Right hindlimb (tissue), 1 donor: ENCODE data around the gene RFC5.
A peak's percentile ranks its signal among the peaks of the same experiment; 100 is the strongest.
"Not testable (repeated sequence)": the region's sequence is repeated elsewhere in the genome, so short reads cannot be mapped to it uniquely, and the experiment has no call there.

ENCODE experiments used
- DNase-seq: peaks from one replicate; pipeline ENCODE4 v3.0.0-alpha.2; 2018

Gene RFC5, protein sequence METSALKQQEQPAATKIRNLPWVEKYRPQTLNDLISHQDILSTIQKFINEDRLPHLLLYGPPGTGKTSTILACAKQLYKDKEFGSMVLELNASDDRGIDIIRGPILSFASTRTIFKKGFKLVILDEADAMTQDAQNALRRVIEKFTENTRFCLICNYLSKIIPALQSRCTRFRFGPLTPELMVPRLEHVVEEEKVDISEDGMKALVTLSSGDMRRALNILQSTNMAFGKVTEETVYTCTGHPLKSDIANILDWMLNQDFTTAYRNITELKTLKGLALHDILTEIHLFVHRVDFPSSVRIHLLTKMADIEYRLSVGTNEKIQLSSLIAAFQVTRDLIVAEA

DNA sequence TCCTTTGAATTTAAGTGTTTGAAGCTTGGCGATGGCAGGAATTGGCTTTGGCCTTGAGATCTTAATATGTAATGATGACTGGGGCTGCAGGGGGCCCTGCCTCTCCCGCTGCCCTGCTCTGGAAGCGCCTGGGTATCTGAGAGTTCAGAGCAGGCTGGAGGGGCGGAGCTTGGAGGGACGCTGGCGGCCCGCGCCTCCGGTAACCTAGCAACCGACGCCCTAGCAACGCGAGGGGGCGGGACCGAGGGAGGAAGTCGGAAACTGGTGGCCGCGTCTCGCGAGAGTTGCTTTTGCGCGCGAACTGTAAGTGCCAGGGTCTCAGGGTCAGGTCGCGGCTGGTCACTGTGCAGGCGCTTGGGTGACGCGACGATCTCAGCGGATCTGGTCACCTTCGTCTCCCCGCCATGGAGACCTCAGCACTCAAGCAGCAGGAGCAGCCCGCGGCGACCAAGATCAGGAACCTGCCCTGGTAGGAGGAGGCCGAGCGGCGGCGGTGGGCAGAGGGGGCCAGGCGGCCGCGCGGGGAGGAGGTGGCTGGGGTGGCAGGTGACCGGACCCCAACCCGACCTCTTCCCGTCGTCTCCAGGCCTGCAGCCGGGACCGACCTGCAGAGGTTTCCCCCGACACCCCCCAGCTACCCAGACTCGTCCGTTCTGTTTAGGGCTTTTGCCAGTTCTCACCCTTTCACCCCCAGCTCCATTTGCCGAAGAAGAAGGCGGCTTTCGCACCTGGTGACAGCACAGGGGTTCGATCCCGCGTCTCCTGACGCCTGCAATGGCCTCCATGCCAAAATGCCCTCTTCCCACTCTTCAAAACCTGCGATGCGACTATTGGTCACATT, at the start of gene RFC5:
RFC5 (plus strand) TSS at position 280 of the 841 bp plus-strand sequence; CDS start at position 405, 125 bp downstream.
- peak; percentile 97 for DNase-seq

DNA sequence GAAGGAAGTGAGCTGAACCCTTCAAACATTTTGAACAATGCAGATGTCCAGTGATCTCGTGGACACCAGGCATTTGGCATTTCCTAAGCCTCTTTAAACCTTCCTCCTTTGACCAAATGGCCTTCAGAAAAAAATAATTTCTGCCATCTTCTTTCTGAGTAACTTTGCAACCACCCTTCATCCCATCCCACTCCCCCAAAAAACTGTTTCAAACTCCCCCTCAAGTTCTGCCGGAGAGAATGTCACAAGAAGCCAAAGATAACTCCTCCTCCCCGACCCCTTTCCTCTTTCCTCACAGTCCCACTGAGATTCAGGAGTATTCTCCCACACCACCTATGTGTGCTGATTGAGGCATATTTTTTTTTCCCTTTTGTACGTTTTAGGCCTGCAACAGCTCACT, 49.5 kb upstream of the RFC5 start:
- DNase-seq, result no peak

DNA sequence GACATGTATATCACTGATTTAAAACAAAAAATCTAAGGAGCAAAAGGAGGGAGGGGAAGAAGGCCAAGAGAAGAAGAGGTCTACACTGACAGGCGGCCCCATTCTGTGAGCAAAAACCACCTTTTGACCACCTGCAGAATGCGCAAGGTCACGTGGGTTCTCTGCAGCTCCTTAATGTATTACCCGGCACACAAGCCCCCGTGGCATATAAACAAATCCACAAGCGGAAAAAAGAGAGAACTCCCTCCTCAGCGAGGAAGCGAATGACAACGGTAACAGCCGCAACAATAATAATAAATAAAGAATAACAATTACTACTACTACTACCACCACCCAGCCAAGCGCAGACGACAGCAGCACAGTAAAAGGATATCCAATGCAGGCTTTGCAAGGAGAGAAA, 49.0 kb upstream of the RFC5 start:
- DNase-seq, result no peak

DNA sequence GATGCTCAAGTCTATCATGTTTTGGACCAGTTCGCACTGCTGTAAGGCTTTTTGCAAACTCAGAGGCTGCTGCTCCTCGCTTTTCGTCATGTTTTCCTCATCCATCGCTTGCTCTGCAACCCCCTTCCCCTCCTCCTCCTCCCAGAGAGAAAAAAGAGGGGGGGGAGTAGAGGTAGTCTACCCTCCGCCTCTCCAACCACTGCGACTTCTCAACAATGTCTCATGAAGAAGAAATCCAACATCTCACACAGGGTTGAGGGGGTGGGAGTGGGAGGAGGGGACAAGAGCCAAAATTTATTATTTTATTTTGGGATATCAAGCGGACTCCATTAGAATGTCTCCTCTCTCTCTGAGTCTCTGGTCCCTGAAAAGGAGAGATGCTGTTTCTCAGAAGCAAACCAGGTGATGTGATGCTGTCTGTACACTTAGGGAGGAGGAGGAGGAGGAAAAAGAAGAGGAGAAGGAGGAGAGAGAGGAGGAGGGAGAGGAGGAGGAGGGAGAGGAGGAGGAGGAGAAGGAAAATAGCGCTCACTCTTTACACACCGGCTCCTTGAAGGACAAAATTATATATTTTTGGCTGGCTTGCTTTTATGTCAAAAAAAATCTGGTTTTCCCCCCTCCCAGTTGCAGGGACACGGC, 48.2 kb upstream of the RFC5 start:
- DNase-seq, result no peak

DNA sequence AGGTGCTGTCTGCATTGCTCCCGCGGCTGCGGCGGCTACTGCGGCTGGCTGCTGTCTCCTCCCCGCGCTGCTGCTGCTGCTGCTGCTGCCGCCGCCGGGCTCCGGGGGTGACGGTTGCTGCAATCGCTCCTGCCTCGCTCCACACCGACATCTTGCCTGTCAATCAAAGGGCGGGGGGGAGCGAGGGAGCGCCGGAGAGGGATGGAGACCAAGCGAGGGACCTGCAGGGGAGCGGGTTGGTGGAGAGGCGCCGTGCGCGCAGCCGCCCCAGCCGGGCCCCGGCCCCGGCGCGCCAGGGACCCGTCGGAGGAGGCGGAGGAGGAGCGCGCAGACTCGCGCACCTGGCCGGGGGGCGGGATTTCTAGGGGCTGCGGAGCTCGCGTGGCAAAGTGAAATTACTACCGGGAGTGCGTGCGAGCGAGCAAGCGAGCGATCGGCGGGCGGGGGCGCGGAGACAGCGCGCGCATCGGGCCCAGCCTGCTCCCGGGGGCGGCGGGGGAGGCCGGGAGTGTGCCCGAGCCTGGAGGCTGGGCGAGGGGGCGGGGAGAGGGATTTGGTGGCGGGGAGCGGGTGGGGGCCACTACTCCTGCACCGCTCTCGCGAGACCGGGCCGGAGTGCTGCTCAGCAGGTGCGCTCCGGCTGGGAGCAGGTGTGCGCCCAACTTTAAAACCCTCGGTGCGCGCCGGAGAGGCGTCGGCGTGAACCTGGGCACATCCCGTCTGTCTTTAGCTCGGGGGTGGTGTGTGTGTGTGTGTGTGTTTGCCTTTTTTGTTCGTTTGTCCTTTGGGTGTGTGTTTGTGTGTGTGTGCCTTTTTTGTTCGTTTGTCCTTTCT, 47.5 kb upstream of the RFC5 start, which contains the start of gene KSR2:
KSR2 (minus strand) TSS at position 165 of the 834 bp plus-strand sequence. CDS start 735 bp downstream, outside the sequence.
- DNase-seq, result peak; percentile 24

DNA sequence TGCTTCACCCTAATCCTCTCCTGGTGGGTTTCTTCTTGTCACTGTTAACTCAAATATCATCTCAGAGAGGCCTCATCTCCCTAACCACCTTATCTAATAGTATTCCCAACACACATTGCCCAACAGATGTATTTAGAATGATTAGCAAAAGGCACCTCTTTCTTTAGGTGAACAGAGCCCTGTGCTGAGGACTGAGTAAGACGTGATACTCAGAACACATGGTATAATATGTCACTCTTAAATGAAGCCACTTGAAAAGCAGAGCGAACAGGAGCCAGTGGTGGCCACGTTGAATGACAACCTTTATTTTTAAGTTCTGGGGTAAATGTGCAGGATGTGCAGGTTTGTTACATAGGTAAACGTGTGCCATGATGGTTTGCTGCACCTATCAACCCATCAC, 46.2 kb upstream of the RFC5 start:
- DNase-seq, result no peak

DNA sequence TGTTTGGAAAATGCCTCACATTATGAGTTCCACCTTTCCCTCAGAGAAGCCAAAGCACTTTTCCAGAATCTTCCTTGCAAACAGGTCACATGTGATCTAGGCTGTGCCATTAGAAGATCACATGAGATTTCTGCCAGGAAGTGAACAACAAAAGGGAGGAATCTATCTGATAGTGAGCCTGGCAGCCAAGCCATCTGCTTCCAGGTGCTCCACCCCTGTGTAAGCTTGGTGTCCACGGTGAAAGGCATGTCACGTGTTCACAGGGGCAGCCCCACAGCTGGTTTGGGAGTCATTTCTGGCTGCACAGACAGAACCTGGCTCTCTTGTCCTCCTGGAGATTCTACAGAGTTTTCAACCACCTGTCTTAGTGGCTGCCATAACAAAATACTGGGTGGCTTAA, 44.2 kb upstream of the RFC5 start:
- DNase-seq, result no peak

DNA sequence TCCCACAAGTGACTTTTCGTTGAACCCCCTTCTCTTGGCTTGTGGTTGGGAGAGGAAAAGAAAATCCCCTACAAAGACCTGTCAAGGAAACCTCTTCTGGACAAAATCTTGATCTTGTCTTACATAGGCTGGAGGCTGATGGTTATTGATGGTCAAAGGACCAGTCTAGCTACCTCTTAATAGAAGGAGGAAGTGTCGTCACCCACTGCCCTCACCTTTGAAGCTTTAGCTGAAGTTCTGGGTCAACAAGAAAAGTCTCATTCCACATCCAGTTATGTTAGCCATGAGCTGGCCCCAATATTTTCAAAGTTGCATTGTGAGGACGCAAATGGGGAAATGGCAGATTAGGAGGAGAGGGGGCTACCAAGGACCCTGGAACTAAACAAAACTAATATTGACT, 41.5 kb upstream of the RFC5 start:
- DNase-seq, result no peak

DNA sequence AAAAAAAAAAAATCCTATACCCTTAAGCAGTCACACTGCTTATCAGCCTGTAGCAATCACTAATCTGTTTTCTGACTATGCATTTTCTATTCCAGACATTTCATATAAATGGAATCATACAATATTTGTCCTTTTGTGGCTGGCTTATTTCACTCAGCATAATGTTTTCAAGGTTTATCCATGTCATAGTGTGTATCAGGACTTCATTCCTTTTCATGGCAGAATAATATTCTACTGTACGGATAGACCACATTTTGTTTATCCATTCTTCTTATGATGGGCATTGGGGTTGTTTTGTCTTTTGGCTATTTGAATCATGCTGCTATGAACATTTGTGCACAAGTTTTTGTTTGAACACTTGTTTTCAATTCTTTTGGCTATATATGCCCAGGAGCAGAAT, 39.1 kb upstream of the RFC5 start:
- DNase-seq, result no peak

DNA sequence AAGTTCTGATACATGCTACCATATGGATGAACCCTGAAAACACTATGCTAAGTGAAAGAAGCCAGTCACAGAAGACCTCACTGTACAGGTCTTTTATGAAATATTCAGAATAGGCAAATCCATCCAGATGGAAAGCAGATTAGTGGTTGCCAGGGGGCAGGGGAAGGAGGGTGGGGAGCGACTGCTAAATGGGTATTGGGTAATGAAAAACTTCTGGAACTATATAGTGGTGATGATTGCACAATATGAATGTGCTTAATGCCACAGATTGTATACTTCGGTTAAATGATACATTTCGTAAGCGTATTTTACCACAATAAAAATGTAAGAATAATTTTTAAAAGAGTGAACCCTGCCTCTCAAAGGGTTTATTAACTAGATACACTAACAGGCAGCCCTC, 35.9 kb upstream of the RFC5 start:
- DNase-seq, result no peak

DNA sequence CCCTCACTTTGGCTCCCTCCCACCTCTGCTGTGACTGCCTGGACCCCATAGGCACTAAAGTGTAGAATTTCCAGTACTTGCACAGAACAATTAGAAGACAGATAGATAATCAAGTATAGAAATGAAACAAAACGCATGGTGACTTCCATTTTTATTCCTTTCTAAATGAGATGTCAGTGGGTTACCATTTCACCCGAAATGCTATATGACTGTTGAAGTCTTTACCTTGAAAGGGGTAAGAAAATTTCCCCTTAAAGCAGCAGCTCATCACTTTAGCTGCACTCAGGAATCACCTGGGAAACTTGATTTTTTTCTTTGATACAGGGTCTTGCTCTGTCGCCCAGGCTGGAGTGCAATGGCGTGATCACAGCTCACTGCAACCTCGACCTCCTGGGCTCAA, 35.2 kb upstream of the RFC5 start:
- DNase-seq, result no peak

DNA sequence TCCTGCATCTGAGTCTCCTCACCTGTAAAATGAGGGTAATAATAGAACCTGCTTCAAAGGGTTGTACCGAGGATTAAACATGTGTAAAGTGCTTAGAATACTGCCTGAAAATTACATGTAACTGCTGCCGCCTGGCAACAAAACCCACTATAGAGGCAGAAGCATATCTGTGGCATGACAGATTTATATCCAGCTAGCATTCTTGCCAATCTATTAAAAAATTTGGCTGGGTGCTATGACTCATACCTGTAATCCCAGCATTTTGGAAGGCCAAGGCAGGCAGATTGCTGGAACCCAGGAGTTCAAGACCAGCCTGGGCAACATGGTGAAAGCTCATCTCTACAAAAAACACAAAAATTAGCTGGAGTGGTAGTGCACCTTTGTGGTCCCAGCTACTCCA, 31.3 kb upstream of the RFC5 start:
- DNase-seq, result no peak

DNA sequence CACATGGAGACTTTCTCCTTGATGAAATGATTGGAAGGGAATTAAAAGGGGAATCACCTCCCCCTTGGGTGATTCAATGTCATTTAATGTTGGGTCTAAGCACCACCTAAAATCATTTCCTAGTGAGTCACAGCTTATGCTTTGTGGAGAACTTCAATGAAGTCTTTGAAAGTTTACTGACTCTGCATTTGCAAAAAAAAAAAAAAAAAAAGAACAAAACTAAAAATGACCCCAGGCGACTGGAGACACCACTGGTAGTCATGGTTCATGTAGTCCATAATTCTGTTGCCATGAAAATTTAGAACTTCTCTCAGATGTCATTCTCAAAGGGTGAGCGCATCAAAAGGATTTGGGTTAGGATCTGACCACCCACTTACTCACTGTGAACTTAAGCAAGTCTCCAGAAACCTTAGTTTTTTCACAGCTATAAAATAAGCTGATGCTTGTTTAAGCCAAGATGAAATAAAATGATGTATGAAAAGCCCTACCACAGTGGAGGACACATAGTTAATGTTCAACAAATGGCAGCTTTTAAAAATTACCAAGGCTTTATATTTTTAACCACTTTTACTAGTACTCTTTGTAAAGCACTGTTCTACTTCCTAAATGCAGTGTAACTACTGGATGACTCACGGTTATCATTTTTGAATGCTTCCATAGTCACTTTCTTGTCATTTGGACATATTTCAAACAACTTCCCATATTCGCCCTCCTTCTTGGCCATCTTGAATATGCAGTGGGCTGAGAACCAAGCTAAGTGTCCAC, 29.6 kb upstream of the RFC5 start:
- no peak for DNase-seq

DNA sequence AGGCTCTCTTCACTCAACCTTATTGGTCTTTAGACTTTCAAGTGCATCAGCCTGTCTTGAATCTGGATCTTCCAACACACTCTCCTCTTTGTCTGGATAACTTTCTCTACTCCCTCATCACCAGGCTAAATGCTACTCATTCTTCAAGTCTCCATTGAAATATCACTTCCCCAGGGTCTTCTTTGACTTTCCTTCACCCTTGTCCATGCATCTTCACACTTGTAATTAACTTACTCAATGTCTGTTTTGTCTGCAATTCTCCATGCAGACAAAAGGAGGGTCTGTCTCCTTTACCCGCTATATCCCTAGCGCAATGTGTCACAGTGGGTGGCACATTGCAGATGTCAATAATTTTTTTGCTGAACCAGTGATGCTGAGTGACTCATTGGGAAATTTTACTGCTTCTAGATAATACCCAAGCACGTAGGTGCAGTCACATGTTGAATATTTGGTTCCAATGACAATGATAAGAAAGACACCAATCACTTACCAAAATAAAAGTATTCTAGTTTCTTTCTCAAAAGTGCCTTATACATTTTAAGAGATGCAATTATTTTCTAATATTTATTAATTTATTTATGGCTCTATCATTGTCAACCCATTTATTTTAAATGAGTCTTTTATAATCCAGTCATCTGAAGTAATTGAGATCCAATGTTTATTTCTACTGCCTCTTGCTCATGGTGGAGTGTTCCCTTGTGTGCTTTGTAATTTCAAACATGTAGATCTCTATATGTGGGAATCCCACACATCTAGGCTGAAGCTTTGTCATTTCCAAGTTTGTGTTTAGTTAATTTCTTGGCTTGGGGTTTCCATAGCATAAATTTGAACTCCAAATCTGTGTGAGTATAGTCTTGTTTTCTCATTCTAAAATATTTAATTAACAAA, 21.7 kb upstream of the RFC5 start:
- DNase-seq, result no peak

DNA sequence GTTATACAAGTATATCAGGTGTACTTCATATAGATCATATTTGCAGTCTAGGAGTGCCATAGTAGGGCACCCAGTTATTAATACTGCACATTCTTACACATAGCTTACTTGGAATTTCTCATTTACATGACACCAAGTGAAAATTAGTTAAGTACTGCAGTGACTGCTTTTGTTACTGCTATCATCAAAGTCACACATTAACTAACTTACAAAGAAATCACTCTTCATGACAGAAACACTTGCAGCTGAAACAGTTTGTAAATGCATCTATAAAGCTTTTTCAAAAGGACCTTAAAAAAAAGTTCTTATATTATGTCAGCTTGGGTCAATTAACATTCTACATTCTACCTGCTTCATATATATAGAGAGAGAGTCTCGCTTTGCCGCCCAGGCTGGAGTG, 17.8 kb upstream of the RFC5 start:
- no peak for DNase-seq

DNA sequence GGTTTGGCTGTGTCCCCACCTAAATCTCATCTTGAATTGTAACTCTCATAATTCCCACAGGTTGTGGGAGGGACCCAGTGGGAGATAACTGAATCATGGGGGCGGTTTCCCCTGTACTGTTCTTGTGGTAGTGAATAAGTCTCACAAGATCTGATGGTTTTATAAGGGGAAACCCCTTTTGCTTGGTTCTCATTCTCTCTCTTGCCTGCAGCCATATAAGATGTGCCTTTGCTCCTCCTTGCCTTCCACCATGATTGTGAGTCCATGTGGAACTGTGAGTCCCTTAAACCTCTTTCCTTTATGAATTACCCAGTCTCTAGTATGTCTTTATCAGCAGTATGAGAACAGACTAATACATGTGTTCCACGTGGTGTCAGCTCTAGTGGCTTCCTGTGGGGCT, 16.7 kb upstream of the RFC5 start:
- DNase-seq, result not testable (repeated sequence)

DNA sequence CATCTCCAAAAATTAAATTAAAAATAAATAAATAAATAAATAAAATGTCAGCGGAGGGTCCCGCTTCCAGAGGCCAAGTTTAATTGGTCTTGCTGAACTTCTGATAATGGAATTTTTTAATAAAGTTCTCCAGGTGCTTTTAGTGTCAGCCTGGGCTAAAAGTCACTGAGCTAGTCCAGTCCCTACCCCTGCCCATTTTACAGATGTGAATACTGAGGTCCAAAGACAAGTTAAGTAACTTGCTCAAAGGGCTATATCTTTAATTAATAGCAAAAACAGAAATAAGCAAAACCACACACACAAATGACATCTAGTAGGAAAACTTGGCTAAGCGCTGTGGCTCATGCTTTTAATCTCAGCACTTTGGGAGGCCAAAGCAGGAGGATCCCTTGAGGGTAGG, 5.6 kb upstream of the RFC5 start:
- no peak for DNase-seq

DNA sequence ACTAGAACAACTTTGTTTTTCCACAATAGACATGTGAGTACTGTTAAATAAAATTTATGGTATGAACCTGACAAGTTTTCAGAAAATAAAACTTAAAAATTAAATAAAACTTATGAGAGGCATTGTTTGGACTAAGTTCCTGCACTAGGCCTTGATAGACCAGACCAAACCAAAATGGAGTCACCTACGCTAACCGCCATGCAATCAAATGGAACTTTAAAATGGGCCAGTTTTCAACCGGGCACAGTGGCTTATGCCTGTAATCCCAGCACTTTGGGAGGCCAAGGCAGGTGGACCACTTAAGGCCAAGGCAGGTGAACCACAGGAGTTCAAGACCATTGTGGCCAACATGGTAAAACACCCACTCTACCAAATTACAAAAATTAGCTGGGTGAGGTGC, 5.1 kb upstream of the RFC5 start:
- no peak for DNase-seq

DNA sequence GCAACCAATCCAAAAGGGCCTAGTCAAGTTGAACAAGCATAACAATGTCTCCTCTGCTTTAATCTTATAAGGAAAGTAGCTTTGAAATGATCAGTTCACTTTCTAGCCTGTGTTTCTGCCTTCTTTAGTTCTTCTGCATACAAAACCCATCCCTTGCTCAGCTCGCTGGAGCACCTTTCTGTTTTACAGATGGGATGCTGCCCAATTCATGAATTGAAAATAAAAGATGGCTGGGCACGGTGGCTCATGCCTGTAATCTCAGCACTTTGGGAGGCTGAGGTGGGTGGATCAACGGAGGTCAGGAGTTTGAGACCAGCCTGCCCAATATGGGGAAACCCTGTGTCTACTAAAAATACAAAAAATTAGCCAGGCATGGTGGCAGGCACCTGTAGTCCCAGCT, 4.5 kb upstream of the RFC5 start:
- no peak for DNase-seq

DNA sequence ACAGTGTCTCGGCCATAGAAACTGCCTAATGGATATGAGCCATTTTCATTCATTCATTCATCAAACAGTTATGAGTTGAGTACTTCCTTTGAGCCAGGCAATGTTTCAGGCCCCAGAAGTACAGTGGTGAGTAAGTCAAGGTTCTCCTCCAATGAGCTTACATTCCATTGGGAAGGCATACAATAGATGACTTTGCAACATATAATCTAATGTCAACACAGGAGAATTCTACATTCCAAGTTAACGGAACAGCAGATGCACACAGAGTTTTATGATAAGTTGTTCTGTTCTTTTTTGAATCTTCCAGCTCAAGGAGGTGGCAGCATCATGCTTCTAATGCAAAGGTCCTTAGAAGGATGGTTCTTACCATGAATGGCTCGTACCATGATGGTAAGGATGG, 3.2 kb upstream of the RFC5 start:
- no peak for DNase-seq

DNA sequence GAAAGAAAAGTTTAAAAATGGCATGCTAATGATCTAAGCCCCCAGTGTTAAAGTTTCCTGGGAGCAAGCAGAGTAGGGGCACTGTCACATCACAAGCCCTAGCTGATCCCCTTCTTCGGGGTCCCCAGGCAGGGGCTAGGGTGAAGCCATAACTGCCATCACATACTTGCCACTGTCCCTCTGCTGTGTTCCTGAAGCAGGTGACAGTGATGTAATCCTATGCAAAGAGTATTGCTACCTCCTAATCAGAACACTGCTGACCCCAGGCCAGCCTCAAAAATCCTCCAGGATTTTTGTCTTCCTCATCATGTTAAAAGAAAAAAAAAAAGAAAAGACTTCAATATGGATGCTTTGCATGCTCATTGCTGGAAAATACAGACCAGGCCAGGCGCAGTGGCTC, 1.2 kb upstream of the RFC5 start:
- no peak for DNase-seq
